Measurements from ENCODE around the gene TEX54. TPM values are rescaled to one million over a fixed set of nuclear protein-coding genes. Genes with fewer than 3 reads are reported as not detected.

TEX54 gene
- total and polyA plus RNA-seq, 2 of the 13 experiments (the other 11 are each of a cell fraction or from before 2014, with no cell fraction given): not detected

DNA sequence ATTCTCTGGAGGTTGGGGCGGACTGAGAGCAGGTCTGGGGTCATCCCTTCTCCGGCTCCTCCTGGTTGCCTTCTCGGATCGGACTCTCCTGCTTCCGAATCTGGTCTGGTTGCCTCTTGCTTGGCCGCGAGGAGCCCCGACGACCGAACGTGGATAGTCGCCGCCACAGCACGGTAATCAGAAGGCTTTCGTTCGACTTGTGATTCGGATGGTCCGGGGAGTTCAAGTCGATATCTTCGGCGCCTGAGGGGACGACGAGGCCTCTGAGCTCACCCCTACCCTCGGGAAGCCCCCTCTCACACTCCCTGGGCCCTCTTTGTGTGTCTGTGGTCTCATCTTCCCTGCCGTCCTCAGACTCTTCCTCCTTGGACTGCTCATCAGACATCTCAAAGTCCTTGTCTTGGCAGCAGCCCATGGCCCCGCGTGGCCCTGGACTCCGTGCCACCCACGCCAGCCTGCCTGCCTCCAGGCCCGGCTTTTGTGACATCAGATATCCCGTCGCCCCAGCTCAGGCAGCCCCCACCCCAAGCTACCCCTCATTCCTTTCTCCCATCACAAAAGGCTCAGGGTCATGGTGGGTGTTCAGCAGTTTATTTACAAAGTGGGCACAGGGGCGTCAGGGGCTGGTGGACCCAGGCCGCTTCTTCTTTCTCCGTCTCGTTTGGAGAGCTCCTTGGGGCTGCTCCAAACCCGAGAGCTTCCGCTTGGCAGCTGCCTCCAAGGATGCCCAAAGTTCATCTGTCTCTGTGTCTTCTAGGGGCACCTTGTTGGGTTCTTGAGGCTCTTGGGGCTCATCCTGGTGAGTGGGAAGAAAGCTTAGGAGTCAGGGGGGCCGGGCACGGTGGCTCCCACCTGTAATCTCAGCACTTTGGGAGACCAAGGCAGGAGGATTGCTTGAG is at the start of gene TEX54 (continued):
- TF ChIP-seq ZNF687 (CRISPR knock-in tag; IDR thresholded peaks at IDR 0.05) (peak; percentile 56; the same call in 1 of the 2 replicates), PHF21A (CRISPR knock-in tag; IDR thresholded peaks at IDR 0.05) (no peak), PHF8 (CRISPR knock-in tag; IDR thresholded peaks at IDR 0.05) (peak; percentile 11), ZNF652 (CRISPR knock-in tag; IDR thresholded peaks at IDR 0.05; ENCODE audit: borderline replicate concordance, low read depth) (no peak), ARNT2 (CRISPR knock-in tag; IDR thresholded peaks at IDR 0.05; ENCODE audit: low read depth) (no peak), TOPORS (CRISPR knock-in tag; IDR thresholded peaks at IDR 0.05) (no peak), TEAD3 (CRISPR knock-in tag; optimal IDR thresholded peaks at IDR 0.05; ENCODE audit: borderline replicate concordance) (no peak), ZNF569 (CRISPR knock-in tag; IDR thresholded peaks at IDR 0.05; ENCODE audit: borderline replicate concordance) (no peak), DRAP1 (CRISPR knock-in tag; IDR thresholded peaks at IDR 0.05) (no peak), CENPX (CRISPR knock-in tag; IDR thresholded peaks at IDR 0.05) (no peak), JUN (CRISPR knock-in tag; IDR thresholded peaks at IDR 0.05) (no peak), MAFK (conservative IDR thresholded peaks at IDR 0.05 in 1 of 2, IDR thresholded peaks at IDR 0.05 in 1 of 2; ENCODE audit: low read length in 2 of 2) (no peak), ZBTB34 (CRISPR knock-in tag; IDR thresholded peaks at IDR 0.05) (no peak), ZFY (CRISPR knock-in tag; IDR thresholded peaks at IDR 0.05) (no peak), ZNF766 (CRISPR knock-in tag; IDR thresholded peaks at IDR 0.05; ENCODE audit: borderline replicate concordance) (0 out of 2 replicates have a peak, but pooled peaks have one; percentile 23), ZNF430 (CRISPR knock-in tag; IDR thresholded peaks at IDR 0.05) (no peak)
- TF ChIP-seq, protein P1, sequence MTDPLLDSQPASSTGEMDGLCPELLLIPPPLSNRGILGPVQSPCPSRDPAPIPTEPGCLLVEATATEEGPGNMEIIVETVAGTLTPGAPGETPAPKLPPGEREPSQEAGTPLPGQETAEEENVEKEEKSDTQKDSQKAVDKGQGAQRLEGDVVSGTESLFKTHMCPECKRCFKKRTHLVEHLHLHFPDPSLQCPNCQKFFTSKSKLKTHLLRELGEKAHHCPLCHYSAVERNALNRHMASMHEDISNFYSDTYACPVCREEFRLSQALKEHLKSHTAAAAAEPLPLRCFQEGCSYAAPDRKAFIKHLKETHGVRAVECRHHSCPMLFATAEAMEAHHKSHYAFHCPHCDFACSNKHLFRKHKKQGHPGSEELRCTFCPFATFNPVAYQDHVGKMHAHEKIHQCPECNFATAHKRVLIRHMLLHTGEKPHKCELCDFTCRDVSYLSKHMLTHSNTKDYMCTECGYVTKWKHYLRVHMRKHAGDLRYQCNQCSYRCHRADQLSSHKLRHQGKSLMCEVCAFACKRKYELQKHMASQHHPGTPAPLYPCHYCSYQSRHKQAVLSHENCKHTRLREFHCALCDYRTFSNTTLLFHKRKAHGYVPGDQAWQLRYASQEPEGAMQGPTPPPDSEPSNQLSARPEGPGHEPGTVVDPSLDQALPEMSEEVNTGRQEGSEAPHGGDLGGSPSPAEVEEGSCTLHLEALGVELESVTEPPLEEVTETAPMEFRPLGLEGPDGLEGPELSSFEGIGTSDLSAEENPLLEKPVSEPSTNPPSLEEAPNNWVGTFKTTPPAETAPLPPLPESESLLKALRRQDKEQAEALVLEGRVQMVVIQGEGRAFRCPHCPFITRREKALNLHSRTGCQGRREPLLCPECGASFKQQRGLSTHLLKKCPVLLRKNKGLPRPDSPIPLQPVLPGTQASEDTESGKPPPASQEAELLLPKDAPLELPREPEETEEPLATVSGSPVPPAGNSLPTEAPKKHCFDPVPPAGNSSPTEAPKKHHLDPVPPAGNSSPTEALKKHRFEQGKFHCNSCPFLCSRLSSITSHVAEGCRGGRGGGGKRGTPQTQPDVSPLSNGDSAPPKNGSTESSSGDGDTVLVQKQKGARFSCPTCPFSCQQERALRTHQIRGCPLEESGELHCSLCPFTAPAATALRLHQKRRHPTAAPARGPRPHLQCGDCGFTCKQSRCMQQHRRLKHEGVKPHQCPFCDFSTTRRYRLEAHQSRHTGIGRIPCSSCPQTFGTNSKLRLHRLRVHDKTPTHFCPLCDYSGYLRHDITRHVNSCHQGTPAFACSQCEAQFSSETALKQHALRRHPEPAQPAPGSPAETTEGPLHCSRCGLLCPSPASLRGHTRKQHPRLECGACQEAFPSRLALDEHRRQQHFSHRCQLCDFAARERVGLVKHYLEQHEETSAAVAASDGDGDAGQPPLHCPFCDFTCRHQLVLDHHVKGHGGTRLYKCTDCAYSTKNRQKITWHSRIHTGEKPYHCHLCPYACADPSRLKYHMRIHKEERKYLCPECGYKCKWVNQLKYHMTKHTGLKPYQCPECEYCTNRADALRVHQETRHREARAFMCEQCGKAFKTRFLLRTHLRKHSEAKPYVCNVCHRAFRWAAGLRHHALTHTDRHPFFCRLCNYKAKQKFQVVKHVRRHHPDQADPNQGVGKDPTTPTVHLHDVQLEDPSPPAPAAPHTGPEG (CRISPR knock-in tag; IDR thresholded peaks at IDR 0.05): no peak
